DND-41 (cell line): ENCODE measurements around the gene ISG20.

Source experiments
- ATAC-seq: fragments of 200-7000 bp; cut with Tn5 transposase; 3 replicates; pipeline ENCODE4 v1.9.1; 2021; ENCODE audit warnings: low read depth; ENCODE audit not compliant: insufficient read depth
- DNase-seq: peaks from one replicate; pipeline ENCODE4 v3.0.0-alpha.2; 2020
- H2AFZ ChIP-seq: 2 replicates; pipeline ENCODE4 v1.6.0; 2012; ENCODE audit warnings: low read depth, low read length
- H3K27ac ChIP-seq: 2 replicates; pipeline ENCODE4 v1.5.1; 2012; ENCODE audit warnings: low read length, inconsistent platforms
- H3K27me3 ChIP-seq: fragments of 200-600 bp; sonication (generic); 2 replicates; pipeline ENCODE4 v1.6.0; 2012; ENCODE audit warnings: low read length, mild to moderate bottlenecking, inconsistent platforms; ENCODE audit not compliant: insufficient read depth, poor library complexity
- H3K36me3 ChIP-seq: 2 replicates; pipeline ENCODE4 v1.5.1; 2012; ENCODE audit warnings: low read length, inconsistent platforms; ENCODE audit not compliant: insufficient read depth
- H3K4me1 ChIP-seq: 2 replicates; pipeline ENCODE4 v1.5.1; 2012; ENCODE audit warnings: mild to moderate bottlenecking, low read length; ENCODE audit not compliant: insufficient read depth
- H3K4me2 ChIP-seq: 2 replicates; pipeline ENCODE4 v1.6.0; 2012; ENCODE audit warnings: mild to moderate bottlenecking, moderate library complexity, low read length, inconsistent platforms; ENCODE audit not compliant: insufficient read depth
- H3K4me3 ChIP-seq, 2 experiments: fragments of 200-600 bp in 1 of 2; shearing (Covaris generic) in 1 of 2; 2 replicates each; pipeline ENCODE4 v1.5.1; 2012 to 2016; ENCODE audit warnings: inconsistent platforms in 2 of 2, low read length in 2 of 2, mild to moderate bottlenecking in 2 of 2, low read depth in 1 of 2, moderate library complexity in 1 of 2
- H3K79me2 ChIP-seq: 2 replicates; pipeline ENCODE4 v1.6.0; 2012; ENCODE audit warnings: low read length, inconsistent platforms; ENCODE audit not compliant: insufficient read depth
- H3K9ac ChIP-seq: 2 replicates; pipeline ENCODE4 v1.6.0; 2012; ENCODE audit warnings: low read depth, mild to moderate bottlenecking, inconsistent platforms, low read length, moderate library complexity
- H3K9me3 ChIP-seq: 2 replicates; pipeline ENCODE4 v1.5.1; 2012; ENCODE audit warnings: low read length, moderate library complexity, mild to moderate bottlenecking, inconsistent platforms; ENCODE audit not compliant: insufficient read depth, severe bottlenecking
- H4K20me1 ChIP-seq: 2 replicates; pipeline ENCODE4 v1.6.0; 2012; ENCODE audit warnings: low read length; ENCODE audit not compliant: insufficient read depth
- CTCF ChIP-seq: IDR thresholded peaks from 2 replicates; pipeline ENCODE4 v1.5.1; 2012; ENCODE audit warnings: borderline replicate concordance, low read length, moderate library complexity, mild to moderate bottlenecking; ENCODE audit not compliant: poor library complexity, severe bottlenecking; ENCODE audit errors: extremely low read depth
- EZH2 ChIP-seq: IDR thresholded peaks from 3 replicates; pipeline ENCODE4 v1.6.1; 2012; ENCODE audit warnings: borderline replicate concordance, low read depth, mild to moderate bottlenecking, moderate library complexity, low read length, inconsistent platforms; ENCODE audit not compliant: severe bottlenecking

The ISG20 gene

DNA sequence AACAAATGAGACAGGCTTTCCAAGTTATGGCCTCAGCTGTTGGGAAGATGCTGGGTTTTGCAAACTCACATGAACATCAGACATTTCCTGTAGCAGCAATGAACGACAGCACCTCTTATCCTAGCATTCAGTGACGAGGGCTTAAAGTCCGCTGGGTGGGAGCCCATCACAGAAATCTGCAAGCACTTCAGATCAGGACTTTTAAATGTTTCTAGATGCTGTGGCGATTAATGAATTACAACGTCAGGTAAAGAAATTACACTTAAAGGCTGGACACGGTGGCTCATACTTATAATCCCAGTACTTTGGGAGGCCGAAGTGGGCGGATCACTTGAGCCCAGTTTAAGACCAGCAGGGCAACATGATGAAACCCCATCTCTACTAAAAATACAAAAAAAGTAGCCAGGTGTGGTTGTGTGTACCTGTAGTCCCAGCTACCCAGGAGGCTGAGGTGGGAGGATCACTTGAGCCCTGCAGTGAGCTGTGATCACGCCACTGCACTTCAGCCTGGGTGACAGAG, 13.8 kb upstream of the ISG20 start:
- peak overlapping the region; percentile 90 for H3K27ac ChIP-seq
- no peak overlapping the region for H2AFZ ChIP-seq
- H3K4me2 ChIP-seq: peak overlapping the region; percentile 79; the same call in 1 of the 2 replicates
- DNase-seq (no peak), ATAC-seq (no peak)
- H3K36me3 ChIP-seq: peaks cover 59% of the 10 kb centered on the region
- H3K79me2 ChIP-seq: peaks cover 92% of the 10 kb centered on the region
- no peaks in the 10 kb centered on the region for H3K9me3 ChIP-seq
- peak overlapping the region; percentile 92; the same call in 1 of the 2 replicates for H3K9ac ChIP-seq
- peaks cover 78% of the 10 kb centered on the region for H4K20me1 ChIP-seq
- H3K27me3 ChIP-seq: no peaks in the 10 kb centered on the region
- peaks cover 65% of the 10 kb centered on the region for H3K4me1 ChIP-seq
- no peak for TF ChIP-seq CTCF
- TF ChIP-seq EZH2: no peak
- H3K4me3 ChIP-seq: no peak overlapping the region

DNA sequence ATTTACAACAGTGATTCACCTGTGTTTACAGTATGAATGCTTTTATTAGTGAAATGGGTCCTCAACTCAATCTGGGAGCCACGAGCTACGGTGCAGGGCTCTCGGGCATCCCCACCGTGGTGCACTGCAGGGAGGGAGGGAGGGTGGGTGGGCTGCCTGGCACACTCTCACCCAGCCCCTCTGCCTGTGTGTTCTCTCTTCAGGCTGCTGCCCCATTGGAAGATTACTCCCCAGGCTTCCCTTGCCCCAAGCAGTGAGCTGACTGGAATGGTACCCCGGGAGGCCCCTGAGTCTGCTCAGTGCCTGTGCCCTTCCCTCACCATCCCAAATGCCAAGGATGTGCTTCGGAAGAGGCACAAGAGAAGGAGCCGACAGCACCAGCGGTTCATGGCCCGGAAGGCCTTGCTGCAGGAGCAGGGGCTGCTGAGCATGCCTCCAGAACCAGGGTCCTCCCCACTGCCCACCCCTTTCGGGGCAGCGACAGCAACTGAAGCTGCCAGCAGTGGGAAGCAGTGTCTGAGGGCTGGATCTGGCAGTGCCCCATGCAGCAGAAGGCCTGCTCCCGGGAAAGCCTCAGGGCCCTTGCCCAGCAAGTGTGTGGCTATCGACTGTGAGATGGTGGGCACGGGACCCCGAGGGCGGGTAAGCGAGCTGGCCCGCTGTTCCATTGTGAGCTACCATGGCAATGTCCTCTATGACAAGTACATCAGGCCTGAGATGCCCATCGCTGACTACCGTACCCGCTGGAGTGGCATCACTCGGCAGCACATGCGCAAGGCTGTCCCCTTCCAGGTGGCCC, 12.7 kb upstream of the ISG20 start:
- H3K36me3 ChIP-seq: peaks cover 70% of the 10 kb centered on the region
- H4K20me1 ChIP-seq: peaks cover 84% of the 10 kb centered on the region
- no peak for TF ChIP-seq EZH2
- no peak for TF ChIP-seq CTCF

DNA sequence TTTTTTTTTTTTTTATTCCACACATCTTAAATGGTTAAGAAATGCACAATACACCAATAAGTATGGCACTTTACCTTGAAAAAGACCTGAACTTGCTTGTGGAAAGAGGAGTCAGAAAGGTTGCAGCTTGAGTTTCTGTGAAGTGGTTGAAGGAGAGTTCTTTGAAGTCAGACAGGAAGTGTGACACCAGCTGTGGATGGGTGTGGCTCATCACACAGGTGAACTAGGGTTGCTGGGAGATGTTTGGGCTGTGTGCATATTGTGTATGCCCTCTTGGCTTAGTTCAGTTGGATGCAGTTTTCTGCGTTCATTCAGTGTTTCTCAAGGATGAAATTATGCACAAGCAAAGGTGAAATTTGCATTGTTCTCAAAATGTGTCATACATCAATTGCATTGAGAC, 11.4 kb upstream of the ISG20 start:
- Histone ChIP-seq H4K20me1 (peaks cover 77% of the 10 kb centered on the region), H3K4me2 (peak overlapping the region; percentile 19; the same call in 1 of the 2 replicates), H3K9ac (no peak overlapping the region), H3K4me1 (peaks cover 53% of the 10 kb centered on the region), H2AFZ (no peak overlapping the region), H3K27ac (no peak overlapping the region; the same call in 1 of the 2 replicates), H3K4me3 (no peak overlapping the region), H3K79me2 (peaks cover 84% of the 10 kb centered on the region), H3K36me3 (peaks cover 83% of the 10 kb centered on the region), H3K9me3 (no peaks in the 10 kb centered on the region), H3K27me3 (no peaks in the 10 kb centered on the region)
- ATAC-seq (peak; percentile 54; the same call in 2 of the 3 replicates), DNase-seq (peak; percentile 45)
- no peak for TF ChIP-seq CTCF
- no peak for TF ChIP-seq EZH2

More for the DNA sequence above, 12.7 kb upstream of the ISG20 start:
- no peak for DNase-seq
- H3K27ac ChIP-seq: 0 out of 2 replicates have a peak overlapping the region, but pooled peaks have one; percentile 6
- peak overlapping the region; percentile 30; the same call in 1 of the 2 replicates for H3K4me2 ChIP-seq
- H3K27me3 ChIP-seq: no peaks in the 10 kb centered on the region
- no peak overlapping the region for H3K9ac ChIP-seq
- H3K9me3 ChIP-seq: no peaks in the 10 kb centered on the region
- H2AFZ ChIP-seq: no peak overlapping the region
- H3K4me1 ChIP-seq: peaks cover 59% of the 10 kb centered on the region
- ATAC-seq: no peak
- H3K79me2 ChIP-seq: peaks cover 92% of the 10 kb centered on the region
- no peak overlapping the region for H3K4me3 ChIP-seq
